Inferior parietal cortex (tissue), 1 donor: ENCODE measurements around the gene OR5J2.
"Not testable (repeated sequence)": the region's sequence is repeated elsewhere in the genome, so short reads cannot be mapped to it uniquely, and the experiment has no call there.

Experiments used
- DNase-seq: peaks from one replicate; pipeline ENCODE4 v3.0.0-alpha.2; 2016; ENCODE audit errors: extremely low spot score

OR5J2 gene

DNA sequence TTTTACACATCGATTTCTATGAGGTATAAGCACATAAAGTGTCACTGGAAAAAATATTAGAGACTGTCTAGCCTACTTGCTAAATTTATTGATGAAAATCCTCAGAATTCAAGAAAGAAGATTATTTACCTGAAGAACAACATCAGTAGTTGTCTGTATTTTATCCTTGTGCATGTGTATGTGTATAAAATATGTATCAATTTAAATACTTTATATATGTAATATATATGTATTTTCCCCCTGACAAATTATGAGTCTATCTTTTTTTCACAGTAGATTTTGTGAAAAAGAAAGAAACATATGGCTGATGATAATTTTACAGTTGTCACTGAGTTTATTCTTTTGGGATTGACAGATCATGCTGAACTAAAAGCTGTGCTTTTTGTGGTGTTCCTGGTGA is at the start of gene OR5J2:
Gene OR5J2, plus strand, starts transcription at position 301 of the 400 bp plus-strand sequence. Its CDS starts 0 bp downstream, at position 301.
- DNase-seq, result no peak

DNA sequence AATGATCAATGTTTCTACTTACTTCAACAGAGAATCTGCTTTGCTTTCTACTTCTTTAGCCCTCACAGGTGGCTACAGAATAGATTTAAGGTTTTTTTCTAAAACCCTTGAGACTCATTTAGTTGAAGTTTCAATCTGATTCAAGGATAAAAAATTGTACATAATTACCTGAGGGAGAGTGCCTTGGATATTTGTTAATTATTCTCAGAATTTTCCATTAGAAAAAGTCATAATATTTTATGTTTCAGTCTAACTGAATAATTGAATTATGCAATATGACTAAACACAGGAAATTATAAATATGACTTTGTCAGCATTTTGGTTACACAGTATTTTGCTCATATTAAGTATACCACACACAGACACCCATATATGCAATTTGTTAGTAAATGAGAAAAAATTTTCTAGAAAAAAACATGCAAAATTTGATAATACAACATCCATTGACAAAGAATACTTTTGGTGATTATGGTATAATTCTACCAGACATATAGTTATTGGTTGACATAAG is 36.2 kb upstream of the OR5J2 start, which contains the start of gene OR8J3:
Gene OR8J3, minus strand, starts transcription at position 51 of the 511 bp plus-strand sequence. CDS start 2,483 bp downstream, outside the sequence.
- DNase-seq, result no peak

DNA sequence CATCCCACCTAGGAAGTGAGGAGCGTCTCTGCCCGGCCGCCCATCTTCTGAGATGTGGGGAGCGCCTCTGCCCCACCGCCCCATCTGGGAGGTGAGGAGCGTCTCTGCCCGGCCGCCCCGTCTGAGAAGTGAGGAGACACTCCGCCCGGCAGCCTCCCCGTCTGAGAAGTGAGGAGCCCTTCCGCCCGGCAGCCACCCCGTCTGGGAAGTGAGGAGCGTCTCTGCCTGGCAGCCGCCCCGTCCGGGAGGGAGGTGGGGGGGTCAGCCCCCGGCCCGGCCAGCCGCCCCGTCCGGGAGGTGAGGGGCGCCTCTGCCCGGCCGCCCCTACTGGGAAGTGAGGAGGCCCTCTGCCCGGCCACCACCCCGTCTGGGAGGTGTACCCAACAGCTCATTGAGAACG is 32.7 kb upstream of the OR5J2 start:
- DNase-seq, result not testable (repeated sequence)

DNA sequence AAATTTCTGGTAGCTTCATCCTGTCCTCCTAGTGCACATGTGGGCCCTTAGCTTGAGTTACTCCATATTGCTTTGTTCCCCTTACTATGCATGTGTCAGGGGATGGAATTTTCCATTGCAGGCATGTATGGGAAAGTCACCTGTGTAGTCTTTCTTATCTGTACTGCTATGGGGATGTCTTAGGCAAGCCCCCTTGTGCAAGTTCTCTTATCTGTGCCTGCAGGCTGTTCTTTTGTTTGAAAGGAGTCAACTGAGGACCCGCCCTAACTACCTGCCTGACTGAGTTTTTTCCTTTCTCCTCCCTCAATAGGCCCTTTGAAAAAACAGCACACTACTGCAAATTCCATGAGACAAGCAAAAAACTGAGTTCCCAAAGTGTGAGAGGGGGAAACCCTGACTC is 25.0 kb upstream of the OR5J2 start:
- no peak for DNase-seq

DNA sequence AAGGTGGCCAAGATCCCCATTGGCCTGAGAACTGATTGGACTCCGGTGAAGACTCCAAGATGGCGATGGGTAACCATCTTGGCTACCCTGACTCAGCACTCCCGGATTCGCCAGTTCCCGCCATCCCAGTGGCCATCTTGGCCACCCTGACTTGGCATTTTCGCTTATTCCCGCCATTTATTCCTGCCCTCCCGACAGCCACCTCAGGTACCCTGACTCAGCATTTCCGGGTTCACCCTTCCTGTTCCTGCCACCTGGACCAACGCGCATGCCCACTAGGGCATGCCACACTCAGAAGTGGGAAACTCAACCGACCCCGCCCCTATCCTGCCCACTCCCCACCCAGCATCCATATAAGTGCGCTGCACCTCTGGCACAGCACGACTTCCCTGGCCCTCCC is 24.1 kb upstream of the OR5J2 start:
- no peak for DNase-seq

- DNase-seq, result no peak
These were observed 16.2 kb upstream of the OR5J2 start, which contains the start of gene OR8K5 for GRCh38 chr11:56160217-56160616. TSS of gene OR8K5 (minus strand) at chr11:56160317. CDS start at chr11:56160317, 0 bp downstream.

GRCh38 chr11:56163804-56164203 is 12.6 kb upstream of the OR5J2 start:
- DNase-seq, result no peak

DNA sequence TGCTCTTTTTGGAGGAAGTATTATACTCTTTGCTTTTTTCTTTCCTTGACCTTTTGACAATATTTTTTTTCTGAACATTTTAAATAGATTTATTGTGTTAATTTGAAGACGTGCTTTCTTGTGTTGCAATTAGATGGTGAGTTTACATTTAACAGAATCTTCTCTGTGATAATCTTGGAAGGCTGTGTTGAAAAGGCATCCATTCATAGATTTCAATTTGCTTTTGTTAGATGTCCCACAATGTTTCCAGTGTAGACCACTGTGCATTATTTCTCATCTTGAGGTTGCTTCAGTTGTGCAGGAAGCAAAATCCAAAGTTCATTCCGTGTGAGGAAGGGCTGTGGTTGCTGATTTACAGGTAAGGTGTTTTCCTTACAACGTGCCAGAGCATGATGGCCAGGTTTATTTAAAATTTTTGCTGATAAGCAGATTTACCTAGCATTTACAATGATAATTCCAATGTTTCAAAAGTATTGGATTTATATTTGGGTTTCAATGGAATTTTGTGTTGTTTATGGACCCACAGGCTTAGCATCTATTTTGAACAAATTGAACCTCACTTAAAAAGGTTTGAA is 4.1 kb upstream of the OR5J2 start:
- no peak for DNase-seq

GRCh38 chr11:56183459-56183858 is 7.0 kb downstream of the OR5J2 start:
- DNase-seq, result no peak

- no peak for DNase-seq
These were observed 12.2 kb downstream of the OR5J2 start for GRCh38 chr11:56188602-56189001.

DNA sequence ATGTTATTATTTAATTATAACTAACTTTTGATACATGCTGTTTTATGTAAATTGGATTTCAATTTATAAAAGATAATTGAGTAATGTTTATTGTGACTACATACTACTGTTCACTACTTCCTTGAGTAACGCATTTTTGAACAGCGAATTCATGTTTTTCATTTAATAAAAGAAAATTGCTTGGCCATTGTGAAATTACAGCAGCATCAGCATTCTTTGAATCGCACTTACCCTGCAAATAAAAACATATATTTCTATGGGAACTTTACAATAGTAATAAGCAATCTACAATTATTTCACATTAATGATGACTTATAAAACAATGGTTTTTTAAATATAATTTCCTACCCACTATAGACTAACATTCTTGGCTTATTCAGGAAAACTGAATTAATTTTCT is 20.3 kb downstream of the OR5J2 start:
- DNase-seq, result no peak

- no peak for DNase-seq
These were observed 20.9 kb downstream of the OR5J2 start for GRCh38 chr11:56197367-56197766.

- DNase-seq, result no peak
These were observed 31.4 kb downstream of the OR5J2 start for GRCh38 chr11:56207790-56208189.

DNA sequence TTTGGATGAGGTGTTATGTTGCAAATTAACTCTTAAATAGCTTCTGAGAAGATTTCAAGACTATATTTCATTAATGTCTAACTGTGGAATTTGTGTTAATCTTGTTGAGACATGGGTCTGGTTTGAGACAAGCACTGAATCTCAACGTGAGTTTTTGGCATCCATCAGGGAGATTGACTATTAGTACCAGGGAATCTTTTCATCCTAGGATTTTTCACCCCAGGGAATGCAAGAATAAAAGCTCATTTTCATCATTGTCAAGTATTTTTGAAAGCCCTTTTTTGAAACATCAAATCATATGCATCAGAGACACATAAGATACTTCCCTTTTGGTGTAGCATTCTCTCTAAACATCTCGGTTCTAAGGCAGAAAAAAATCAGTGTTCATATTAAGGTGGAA is 38.1 kb downstream of the OR5J2 start:
- no peak for DNase-seq

DNA sequence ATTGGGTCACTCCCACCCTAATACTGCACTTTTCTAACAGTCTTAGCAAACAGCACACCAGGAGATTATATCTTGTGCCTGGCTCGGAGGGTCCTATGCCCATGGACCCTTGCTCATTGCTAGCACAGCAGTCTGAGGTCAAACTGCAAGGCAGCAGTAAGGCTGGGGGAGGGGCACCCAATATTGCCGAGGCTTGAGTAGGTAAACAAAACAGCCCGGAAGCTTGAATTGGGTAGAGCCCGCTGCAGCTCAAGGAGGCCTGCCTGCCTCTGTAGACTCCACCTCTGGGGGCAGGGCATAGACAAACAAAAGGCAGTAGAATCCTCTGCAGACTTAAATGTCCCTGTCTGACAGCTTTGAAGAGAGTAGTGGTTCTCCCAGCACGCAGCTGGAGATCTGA is 43.3 kb downstream of the OR5J2 start:
- not testable (repeated sequence) for DNase-seq
